ENCODE data around the gene SYK.

Gene SYK

GRCh38 chr9:90942555-90942954, 140.9 kb downstream of the SYK start:
- Histone ChIP-seq H3K27ac (ENCODE audit: insufficient read depth, low read length, poor library complexity, severe bottlenecking) (no peak overlapping the region), H3K4me1 (ENCODE audit: control insufficient read depth, insufficient read depth, low read length, poor library complexity, severe bottlenecking) (no peaks in the 10 kb centered on the region), H3K4me3 (ENCODE audit: insufficient read depth, low read depth, low read length, poor library complexity, severe bottlenecking) (no peak overlapping the region), H3K36me3 (ENCODE audit: control insufficient read depth, insufficient read depth, low read length) (no peaks in the 10 kb centered on the region), H3K9me3 (ENCODE audit: control insufficient read depth, low read length) (no peaks in the 10 kb centered on the region), H3K27me3 (replicated peaks; ENCODE audit: control insufficient read depth, insufficient read depth, low read length, poor library complexity, severe bottlenecking) (peaks cover 3% of the 10 kb centered on the region)
- no peak for DNase-seq

DNA sequence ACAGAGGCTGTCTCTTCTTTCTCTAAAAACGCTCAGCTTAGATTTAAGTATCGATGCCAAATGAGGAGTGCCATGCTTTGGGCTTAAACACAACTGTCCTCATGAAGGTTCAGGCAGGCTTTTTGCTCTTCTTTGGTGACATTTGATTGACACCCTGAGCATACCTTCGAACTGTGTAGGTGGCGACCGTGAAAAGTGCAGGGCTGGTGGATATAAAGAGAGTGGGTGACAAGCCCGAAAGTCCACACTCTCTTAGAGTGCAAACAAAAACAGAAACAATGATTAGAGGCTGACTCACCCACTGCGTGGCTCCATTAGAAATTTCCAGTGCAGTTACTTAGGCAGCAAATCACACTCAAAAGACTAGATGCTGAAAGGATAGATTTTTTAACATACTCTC, 141.7 kb downstream of the SYK start:
- H3K4me3 ChIP-seq (ENCODE audit: insufficient read depth, low read depth, low read length, poor library complexity, severe bottlenecking), result no peak overlapping the region
- H3K27me3 ChIP-seq (replicated peaks; ENCODE audit: control insufficient read depth, insufficient read depth, low read length, poor library complexity, severe bottlenecking), result peaks cover 3% of the 10 kb centered on the region
- no peaks in the 10 kb centered on the region for H3K9me3 ChIP-seq (ENCODE audit: control insufficient read depth, low read length)
- H3K27ac ChIP-seq (ENCODE audit: insufficient read depth, low read length, poor library complexity, severe bottlenecking), result no peak overlapping the region
- no peak for DNase-seq
- no peaks in the 10 kb centered on the region for H3K36me3 ChIP-seq (ENCODE audit: control insufficient read depth, insufficient read depth, low read length)
- H3K4me1 ChIP-seq (ENCODE audit: control insufficient read depth, insufficient read depth, low read length, poor library complexity, severe bottlenecking), result no peaks in the 10 kb centered on the region

DNA sequence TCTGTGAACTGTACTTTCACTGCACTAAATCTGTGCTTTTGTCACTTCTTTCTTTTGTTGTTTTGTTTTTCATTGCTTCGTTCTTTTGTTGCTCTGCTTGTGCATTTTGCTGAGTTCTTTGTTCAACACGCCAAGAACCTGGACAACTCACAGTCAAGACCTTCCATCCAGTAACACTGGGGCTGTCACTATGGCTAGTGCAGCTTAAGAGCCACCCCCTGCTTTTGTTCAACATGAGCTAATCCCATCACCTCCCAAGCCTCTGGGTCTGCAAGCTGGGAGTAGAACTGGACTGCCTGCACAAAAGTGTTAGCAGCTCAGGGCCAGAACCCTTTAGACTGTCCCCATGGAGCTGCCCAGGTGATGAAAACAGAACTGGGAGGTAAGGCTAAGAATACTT, 143.7 kb downstream of the SYK start:
- DNase-seq, result no peak
- H3K4me3 ChIP-seq (ENCODE audit: insufficient read depth, low read depth, low read length, poor library complexity, severe bottlenecking), result no peak overlapping the region

GRCh38 chr9:90946982-90947381, 145.4 kb downstream of the SYK start:
- Histone ChIP-seq H3K4me1 (ENCODE audit: control insufficient read depth, insufficient read depth, low read length, poor library complexity, severe bottlenecking) (no peaks in the 10 kb centered on the region), H3K27ac (ENCODE audit: insufficient read depth, low read length, poor library complexity, severe bottlenecking) (no peak overlapping the region), H3K36me3 (ENCODE audit: control insufficient read depth, insufficient read depth, low read length) (no peaks in the 10 kb centered on the region), H3K4me3 (ENCODE audit: insufficient read depth, low read depth, low read length, poor library complexity, severe bottlenecking) (no peak overlapping the region), H3K9me3 (ENCODE audit: control insufficient read depth, low read length) (no peaks in the 10 kb centered on the region), H3K27me3 (replicated peaks; ENCODE audit: control insufficient read depth, insufficient read depth, low read length, poor library complexity, severe bottlenecking) (peaks cover 3% of the 10 kb centered on the region)
- no peak for DNase-seq

More for the DNA sequence above, 143.7 kb downstream of the SYK start:
- H3K27me3 ChIP-seq (replicated peaks; ENCODE audit: control insufficient read depth, insufficient read depth, low read length, poor library complexity, severe bottlenecking), result peaks cover 3% of the 10 kb centered on the region
- H3K27ac ChIP-seq (ENCODE audit: insufficient read depth, low read length, poor library complexity, severe bottlenecking), result no peak overlapping the region
- H3K4me1 ChIP-seq (ENCODE audit: control insufficient read depth, insufficient read depth, low read length, poor library complexity, severe bottlenecking), result no peaks in the 10 kb centered on the region
- no peaks in the 10 kb centered on the region for H3K9me3 ChIP-seq (ENCODE audit: control insufficient read depth, low read length)
- no peaks in the 10 kb centered on the region for H3K36me3 ChIP-seq (ENCODE audit: control insufficient read depth, insufficient read depth, low read length)

All from effector memory CD4-positive, alpha-beta T cell (primary cell).